H1 (cell line): ENCODE data around the gene DCP1B. TPM values are rescaled to one million over a fixed set of nuclear protein-coding genes. Genes with fewer than 3 reads are reported as not detected.

ENCODE experiments used
- CTCF ChIA-PET: fragments of 300-600 bp; sonication (Branson Sonifier 250); formaldehyde crosslinking; loops from one replicate; lab custom pipeline; 2021; ENCODE audit not compliant: partially characterized antibody; lab: Charles Lee
- POLR2A ChIA-PET: fragments of 300-600 bp; sonication (Branson Sonifier 250); formaldehyde crosslinking; loops from one replicate; lab custom pipeline; 2021; ENCODE audit warnings: inconsistent platforms; ENCODE audit not compliant: partially characterized antibody; lab: Charles Lee
- DNase-seq, 2 experiments: peaks; one replicate each; pipeline versions ENCODE4 v3.0.0 to v3.0.0-alpha.2; 2010 to 2022; ENCODE audit warnings: low spot score in 2 of 2, low read depth in 1 of 2, mixed read lengths in 1 of 2
- FAIRE-seq: peaks from 2 replicates; lab custom pipeline; 2011; peaks lifted over from hg19 to GRCh38; lab: Jason Lieb, UNC
- H2AFZ ChIP-seq: 2 replicates; pipeline ENCODE4 v1.8.1; 2012; ENCODE audit warnings: low read length, inconsistent platforms
- H2AK5ac ChIP-seq: 2 replicates; pipeline ENCODE4 v1.6.1; 2013; ENCODE audit warnings: low read depth, low read length
- H2BK120ac ChIP-seq: replicated peaks from 2 replicates; pipeline ENCODE3; 2013; ENCODE audit warnings: low read depth, low read length, inconsistent platforms
- H2BK12ac ChIP-seq: 2 replicates; pipeline ENCODE4 v1.6.1; 2013; ENCODE audit warnings: low read depth, low read length
- H2BK15ac ChIP-seq: 2 replicates; pipeline ENCODE4 v1.6.1; 2013; ENCODE audit warnings: low read length
- H2BK20ac ChIP-seq: 2 replicates; pipeline ENCODE4 v1.6.1; 2013; ENCODE audit warnings: low read length
- H2BK5ac ChIP-seq: 2 replicates; pipeline ENCODE4 v1.6.1; 2013; ENCODE audit warnings: low read depth, low read length
- H3K14ac ChIP-seq: 2 replicates; pipeline ENCODE4 v1.6.1; 2013; ENCODE audit warnings: inconsistent platforms; ENCODE audit not compliant: insufficient read length
- H3K18ac ChIP-seq: 2 replicates; pipeline ENCODE4 v1.6.1; 2013; ENCODE audit warnings: low read length; ENCODE audit errors: extremely low read depth
- H3K23ac ChIP-seq: 2 replicates; pipeline ENCODE4 v1.6.1; 2013; ENCODE audit warnings: inconsistent platforms; ENCODE audit not compliant: insufficient read length
- H3K23me2 ChIP-seq: 2 replicates; pipeline ENCODE4 v1.6.1; 2013; ENCODE audit warnings: low read depth, low read length
- H3K27ac ChIP-seq: 2 replicates; pipeline ENCODE4 v1.6.1; 2011; ENCODE audit warnings: low read depth, low read length, inconsistent platforms
- H3K27me3 ChIP-seq, 4 experiments: replicated peaks in 1 of 4; 1 replicate in 1 of 4; 2 replicates in 3 of 4; pipeline versions ENCODE4 v1.6.1 to v1.8.1; 2011 to 2013; ENCODE audit warnings: low read length in 3 of 4, mild to moderate bottlenecking in 3 of 4, inconsistent platforms in 2 of 4, mixed read lengths in 2 of 4, moderate library complexity in 1 of 4; ENCODE audit not compliant: control insufficient read depth in 3 of 4, insufficient read depth in 3 of 4; ENCODE audit errors: extremely low read depth in 1 of 4
- H3K36me3 ChIP-seq, 4 experiments: 2 replicates each; pipeline versions ENCODE4 v1.6.1 to v1.8.1; 2011 to 2013; ENCODE audit warnings: mild to moderate bottlenecking in 4 of 4, low read length in 3 of 4, moderate library complexity in 2 of 4, control low read depth in 1 of 4, inconsistent platforms in 1 of 4; ENCODE audit not compliant: insufficient read depth in 4 of 4, control insufficient read depth in 2 of 4
- H3K4ac ChIP-seq: replicated peaks from 2 replicates; pipeline ENCODE3; 2013; ENCODE audit warnings: low read length, low read depth, mixed read lengths, inconsistent platforms; ENCODE audit not compliant: insufficient read length
- H3K4me1 ChIP-seq, 4 experiments: replicated peaks in 1 of 4; 1 replicate in 1 of 4; 2 replicates in 3 of 4; pipeline versions ENCODE4 v1.6.1 to v1.8.1; 2011 to 2013; ENCODE audit warnings: low read length in 3 of 4, inconsistent platforms in 2 of 4, mixed read lengths in 1 of 4; ENCODE audit not compliant: insufficient read depth in 4 of 4, control insufficient read depth in 3 of 4
- H3K4me2 ChIP-seq, 2 experiments: 2 replicates each; pipeline versions ENCODE4 v1.6.1 to v1.8.1; 2011 to 2013; ENCODE audit warnings: low read depth in 2 of 2, low read length in 2 of 2, control low read depth in 1 of 2, inconsistent platforms in 1 of 2, mild to moderate bottlenecking in 1 of 2; ENCODE audit not compliant: insufficient read depth in 1 of 2
- H3K4me3 ChIP-seq, 4 experiments: fragments of 200-600, 300-600 bp in 1 of 4; sonication (generic), shearing (Covaris generic), sonication (Bioruptor Twin) in 1 of 4; 2 replicates each; pipeline versions ENCODE4 v1.5.1 to v1.8.1; 2011 to 2016; ENCODE audit warnings: low read length in 4 of 4, low read depth in 3 of 4, control low read depth in 2 of 4, inconsistent platforms in 2 of 4, mild to moderate bottlenecking in 2 of 4, mixed read lengths in 1 of 4, moderate library complexity in 1 of 4; ENCODE audit not compliant: insufficient read depth in 2 of 4; ENCODE audit errors: extremely low read depth in 1 of 4
- H3K56ac ChIP-seq: replicated peaks from 2 replicates; pipeline ENCODE3; 2013; ENCODE audit warnings: low read depth, mild to moderate bottlenecking, mixed read lengths, low read length, inconsistent platforms; ENCODE audit not compliant: insufficient read length
- H3K79me1 ChIP-seq: 2 replicates; pipeline ENCODE4 v1.6.1; 2013; ENCODE audit warnings: low read depth, low read length, control low read depth
- H3K79me2 ChIP-seq, 2 experiments: 2 replicates each; pipeline versions ENCODE4 v1.6.1 to v1.8.1; 2012 to 2013; ENCODE audit warnings: low read length in 2 of 2, mild to moderate bottlenecking in 2 of 2, inconsistent platforms in 1 of 2; ENCODE audit not compliant: insufficient read depth in 2 of 2, control insufficient read depth in 1 of 2
- H3K9ac ChIP-seq, 4 experiments: replicated peaks in 1 of 4; 1 replicate in 1 of 4; 2 replicates in 3 of 4; pipeline versions ENCODE4 v1.6.1 to v1.8.1; 2011 to 2013; ENCODE audit warnings: low read depth in 3 of 4, low read length in 3 of 4, control low read depth in 2 of 4, mild to moderate bottlenecking in 2 of 4, moderate library complexity in 2 of 4, inconsistent platforms in 1 of 4; ENCODE audit errors: extremely low read depth in 1 of 4
- H3K9me3 ChIP-seq, 2 experiments: 2 replicates each; pipeline versions ENCODE4 v1.6.1 to v1.8.1; 2012 to 2013; ENCODE audit warnings: mild to moderate bottlenecking in 2 of 2, moderate library complexity in 2 of 2, control low read depth in 1 of 2, inconsistent platforms in 1 of 2, low read depth in 1 of 2, low read length in 1 of 2, mixed read lengths in 1 of 2; ENCODE audit not compliant: insufficient read depth in 2 of 2
- H4K20me1 ChIP-seq, 2 experiments: replicated peaks in 1 of 2; 2 replicates each; pipeline versions ENCODE3 to v1.8.1; 2011 to 2013; ENCODE audit warnings: inconsistent platforms in 2 of 2, low read length in 2 of 2, mild to moderate bottlenecking in 1 of 2; ENCODE audit not compliant: insufficient read depth in 2 of 2, control insufficient read depth in 1 of 2
- H4K5ac ChIP-seq: 2 replicates; pipeline ENCODE4 v1.6.1; 2013; ENCODE audit warnings: low read length, low read depth, mixed read lengths, inconsistent platforms; ENCODE audit not compliant: insufficient read length
- H4K8ac ChIP-seq: 2 replicates; pipeline ENCODE4 v1.8.0; 2013; ENCODE audit warnings: mild to moderate bottlenecking, moderate library complexity, low read length, inconsistent platforms; ENCODE audit not compliant: insufficient read depth; ENCODE audit errors: extremely low read depth
- H4K91ac ChIP-seq: replicated peaks from 2 replicates; pipeline ENCODE3; 2013; ENCODE audit warnings: low read length, mixed read lengths, inconsistent platforms; ENCODE audit not compliant: insufficient read length
- CBX5 ChIP-seq: fragments of 300-800, 300-1000 bp; sonication (generic); IDR thresholded peaks from 2 replicates; pipeline ENCODE4 v1.7.1; 2016; ENCODE audit warnings: antibody characterized with exemption, low read length, low read depth
- SRF ChIP-seq: IDR thresholded peaks from 2 replicates; pipeline ENCODE4 v1.6.1; 2011; ENCODE audit warnings: mild to moderate bottlenecking, low read depth, low read length, moderate library complexity
- WGBS, 2 experiments: shearing (Covaris generic) in 1 of 2; methylation state at CpG; one replicate each; pipeline versions ENCODE4 v1.1.6 to v1.1.7; 2013 to 2015; ENCODE audit warnings: low lambda C conversion rate in 2 of 2, mixed read lengths in 2 of 2, inconsistent platforms in 1 of 2, low coverage in 1 of 2, missing lambda C conversion rate in 1 of 2; ENCODE audit not compliant: insufficient replicate concordance in 2 of 2, insufficient coverage in 1 of 2, insufficient read length in 1 of 2; ENCODE audit errors: extremely low coverage in 1 of 2, missing lambda C conversion rate in 1 of 2; 5-methylcytosine and 5-hydroxymethylcytosine counted together
- polyA plus RNA-seq, 7 experiments: library from polyadenylated mRNA; depleted of rRNA in 3 of 7; stranded (reverse) in 5 of 7; unstranded in 2 of 7; fragments of >200 nt in 5 of 7; fragments of 200-250 nt in 2 of 7; gene quantifications; 1 replicate in 5 of 7; 2 replicates in 1 of 7; 4 replicates in 1 of 7; pipeline versions ENCODE4 v1.2.1 to v1.2.3, GENCODE V29; 2011 to 2013; ENCODE audit warnings: missing spikeins in 2 of 7, mixed read lengths in 2 of 7
- total RNA-seq: library from RNA; stranded (reverse); fragmentation: NEBNext Ultra II Directional; extraction: Animal tissue kit (Norgen Biotek cat#: 25700); gene quantifications from 2 replicates; pipeline ENCODE4 v1.2.1, GENCODE V29; 2021

Gene DCP1B
- total and polyA plus RNA-seq, 2 of the 8 experiments (the other 6 are each of a cell fraction or from before 2014, with no cell fraction given) = 14.8 to 29.0 TPM

- Histone ChIP-seq H3K9ac (no peak overlapping the region), H3K9me3 (no peaks in the 10 kb centered on the region), H4K91ac (no peak overlapping the region), H3K79me2 (no peaks in the 10 kb centered on the region), H4K8ac (no peak overlapping the region), H3K4me1 (peaks cover 0 to 2% (median 1%) of the 10 kb centered on the region in 4 experiments; a peak in 2 of 7 replicates), H3K18ac (no peak overlapping the region), H3K36me3 (no peaks in the 10 kb centered on the region), H2BK20ac (no peak overlapping the region), H4K5ac (no peak overlapping the region), H2AFZ (no peak overlapping the region), H4K20me1 (no peaks in the 10 kb centered on the region), H3K23ac (no peak overlapping the region), H3K4me2 (no peak overlapping the region), H3K56ac (no peak overlapping the region), H3K27me3 (no peaks in the 10 kb centered on the region), H2BK12ac (no peak overlapping the region), H2BK120ac (no peak overlapping the region), H3K14ac (no peak overlapping the region), H2AK5ac (no peak overlapping the region), H3K23me2 (no peaks in the 10 kb centered on the region), H3K4me3 (no peak overlapping the region), H3K79me1 (no peaks in the 10 kb centered on the region), H3K4ac (no peak overlapping the region), H2BK5ac (no peak overlapping the region), H3K27ac (no peak overlapping the region), H2BK15ac (no peak overlapping the region)
- ChIA-PET CTCF (interaction anchor here (0.6 to 3.3 kb wide), 8 partner anchors 9 to 263 kb away, joined by 3 to 8 read pairs (median 4); partner anchors contain the start of gene DCP1B), POLR2A (no interaction called here)
- DNase-seq (no peak), FAIRE-seq (no peak)
- WGBS, 2 experiments = 94% methylated on average over 4 of the region's 4 CpGs; no CpG with 5 or more reads in 1 of the 2 experiments
- TF ChIP-seq SRF = no peak
- no peak for TF ChIP-seq CBX5
Measured at GRCh38 chr12:2027351-2027750, 23.1 kb upstream of the DCP1B start.
